ENCODE data around the gene JADE1. TPM values are rescaled to one million over a fixed set of nuclear protein-coding genes. Genes with fewer than 3 reads are reported as not detected.

The JADE1 gene
- total RNA-seq, 1 donor from 2014 or later = 17.5 TPM

GRCh38 chr4:128869776-128870509, 60.4 kb downstream of the JADE1 start:
- DNase-seq (ENCODE audit: low read depth) = no peak

GRCh38 chr4:128871948-128872347, 62.4 kb downstream of the JADE1 start:
- DNase-seq (ENCODE audit: low read depth) = no peak

GRCh38 chr4:128876200-128876599, 66.7 kb downstream of the JADE1 start:
- no peak for DNase-seq (ENCODE audit: low read depth)

GRCh38 chr4:128877934-128878333, 68.4 kb downstream of the JADE1 start:
- DNase-seq (ENCODE audit: low read depth) = no peak

DNA sequence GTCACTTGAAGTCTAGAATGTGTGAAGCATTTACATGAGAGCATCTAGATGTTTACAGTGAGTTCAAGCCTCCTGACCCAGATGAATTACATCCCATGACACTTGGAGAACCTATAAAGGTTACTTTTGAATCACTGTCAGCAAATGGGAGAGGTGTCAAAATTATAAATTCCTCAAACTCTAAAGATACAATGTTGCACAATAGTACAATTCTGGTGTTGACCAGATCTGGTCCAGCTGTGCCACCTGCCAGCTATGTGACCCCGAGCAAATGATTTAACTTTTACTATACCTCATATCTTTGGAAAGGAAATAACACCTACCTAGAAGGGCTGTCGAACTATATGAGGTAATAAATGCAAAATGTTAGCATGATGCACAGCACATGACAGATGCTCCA, 69.8 kb downstream of the JADE1 start:
- no peak for DNase-seq (ENCODE audit: low read depth)

- DNase-seq (ENCODE audit: low read depth) = no peak
Observed at GRCh38 chr4:128879971-128880370, 70.5 kb downstream of the JADE1 start.

GRCh38 chr4:128880662-128881061, 71.2 kb downstream of the JADE1 start:
- no peak for DNase-seq (ENCODE audit: low read depth)

GRCh38 chr4:128904821-128905220, 95.3 kb downstream of the JADE1 start:
- no peak for DNase-seq (ENCODE audit: low read depth)

GRCh38 chr4:128906581-128906980, 97.1 kb downstream of the JADE1 start:
- no peak for DNase-seq (ENCODE audit: low read depth)

DNA sequence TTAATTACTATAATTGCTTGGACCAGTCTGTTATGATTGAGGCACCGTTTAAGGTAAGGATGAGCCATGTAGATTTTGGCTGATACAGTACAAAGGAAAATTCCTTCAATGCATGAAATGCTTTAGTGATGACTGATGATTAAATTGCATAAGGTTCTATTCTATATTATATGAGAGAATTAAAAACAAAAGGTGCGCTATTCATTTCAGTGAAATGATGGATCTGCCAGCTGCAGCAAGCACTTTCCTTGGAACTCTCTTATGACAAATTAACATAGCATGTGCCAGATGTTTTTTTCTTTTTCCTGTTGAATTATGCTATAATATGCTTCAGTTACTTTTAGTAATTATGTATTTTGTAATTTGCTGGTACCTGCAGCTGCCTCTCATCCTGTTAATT, 98.5 kb downstream of the JADE1 start:
- no peak for DNase-seq (ENCODE audit: low read depth)

DNA sequence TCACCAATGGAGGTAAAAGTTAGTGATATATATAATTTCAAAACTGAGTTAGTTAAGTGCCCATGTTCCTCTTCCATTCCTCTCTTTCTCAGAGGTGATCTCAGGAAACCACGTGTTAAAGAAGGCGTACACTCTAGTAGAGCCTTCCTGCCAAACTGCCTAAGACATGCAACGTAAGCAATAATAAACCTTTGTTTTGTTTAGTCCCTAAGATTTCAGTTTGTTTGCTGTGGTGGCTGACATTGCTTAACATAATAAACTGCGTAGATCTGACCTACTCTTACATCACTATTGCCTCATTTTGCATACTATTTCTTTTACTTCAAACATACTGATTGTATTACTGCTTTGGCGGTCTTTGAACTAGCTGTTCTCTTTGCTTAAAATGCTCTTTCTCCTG, 99.2 kb downstream of the JADE1 start:
- DNase-seq (ENCODE audit: low read depth) = no peak

GRCh38 chr4:128913228-128913627, 103.7 kb downstream of the JADE1 start:
- no peak for DNase-seq (ENCODE audit: low read depth)

GRCh38 chr4:128915544-128915943, 106.0 kb downstream of the JADE1 start:
- no peak for DNase-seq (ENCODE audit: low read depth)

DNA sequence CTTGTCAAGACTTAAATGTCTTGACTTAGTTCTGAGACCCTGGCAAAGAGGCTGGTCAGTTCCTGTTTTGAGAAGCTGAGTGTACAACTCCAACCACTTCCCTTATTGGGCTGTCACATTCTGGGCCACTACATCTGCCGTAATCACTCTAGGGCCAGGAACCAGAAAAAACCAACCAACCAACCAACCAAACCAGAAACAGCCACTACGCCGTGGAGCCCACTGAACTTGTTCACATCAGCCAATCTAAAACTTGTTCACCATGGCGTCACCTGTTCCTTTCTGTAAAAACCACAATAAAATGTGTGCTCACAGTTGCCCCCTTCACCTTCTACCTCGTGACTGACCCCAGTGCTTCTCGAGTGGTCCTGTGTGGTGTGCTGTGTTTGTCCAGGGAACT, 107.3 kb downstream of the JADE1 start:
- DNase-seq (ENCODE audit: low read depth) = peak; percentile 42

DNA sequence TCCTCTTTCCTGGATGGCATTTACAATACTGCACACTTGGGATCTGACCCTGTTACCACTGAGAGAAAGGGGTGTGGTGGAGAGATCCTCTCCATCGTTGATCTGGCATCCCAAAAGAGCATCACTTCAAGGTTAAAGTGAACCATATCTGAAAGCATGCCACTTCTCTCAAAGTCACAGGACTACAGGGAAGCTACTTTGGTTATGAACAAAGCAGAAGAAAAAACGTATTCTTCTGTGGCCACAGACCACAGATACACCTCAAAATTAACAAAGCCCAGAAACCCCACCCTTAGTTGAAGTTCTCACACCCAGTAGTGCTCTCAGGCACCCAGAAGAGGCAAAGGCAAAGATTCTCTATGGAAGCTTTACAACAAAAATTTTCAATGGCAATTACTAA, 108.3 kb downstream of the JADE1 start:
- DNase-seq (ENCODE audit: low read depth) = no peak

GRCh38 chr4:128921954-128922353, 112.5 kb downstream of the JADE1 start:
- no peak for DNase-seq (ENCODE audit: low read depth)
